Fibroblast of skin of left biceps (primary cell): ENCODE measurements around the gene MAST4.

ENCODE experiments used
- DNase-seq, 2 experiments: peaks; one replicate each; pipeline ENCODE4 v3.0.0-alpha.2; 2013; ENCODE audit warnings: low read depth in 2 of 2

The MAST4 gene

GRCh38 chr5:66603881-66604280 lies 7.7 kb downstream of the MAST4 start:
- DNase-seq, result no peak

DNA sequence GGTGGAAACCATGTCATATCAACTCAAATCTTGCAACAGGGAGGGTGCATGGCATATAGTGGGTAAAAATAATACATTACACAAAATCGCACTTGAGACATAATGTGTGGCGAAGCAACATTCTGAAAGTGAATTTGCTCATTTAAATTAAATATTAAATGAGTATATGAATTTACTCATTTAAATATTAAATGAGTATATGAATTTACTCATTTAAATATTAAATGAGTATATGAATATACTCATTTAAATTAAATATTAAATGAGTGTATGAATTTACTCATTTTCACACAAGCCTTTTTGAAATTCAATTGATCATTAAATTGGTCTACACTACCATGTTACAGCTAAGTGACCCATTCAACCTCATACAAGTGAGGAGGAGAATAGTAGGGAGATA lies 10.5 kb downstream of the MAST4 start:
- no peak for DNase-seq

DNA sequence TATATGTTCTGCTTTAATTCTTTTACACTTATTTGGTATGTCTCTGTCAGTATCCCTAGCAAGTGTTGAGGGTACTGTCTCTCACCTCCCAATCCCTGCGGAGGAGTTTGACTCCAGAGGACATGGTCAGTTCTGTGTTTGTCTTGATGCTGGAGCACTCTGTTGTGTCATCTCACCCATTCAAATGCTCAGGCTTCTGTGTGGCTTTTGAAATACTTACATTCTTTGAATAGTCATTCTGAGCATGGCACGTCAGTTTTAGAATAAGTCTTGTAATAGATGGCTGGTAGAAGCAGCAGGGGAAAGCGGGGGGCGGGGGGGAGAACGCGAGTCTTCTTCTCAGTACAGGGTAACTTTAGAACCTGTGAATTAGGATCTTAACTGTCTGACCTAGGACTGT lies 12.3 kb downstream of the MAST4 start:
- DNase-seq, result no peak

- DNase-seq, result no peak
Measured at GRCh38 chr5:66609615-66610014, 13.4 kb downstream of the MAST4 start.

- DNase-seq, result no peak
Measured at GRCh38 chr5:66612226-66612625, 16.0 kb downstream of the MAST4 start.

- no peak for DNase-seq
Measured at GRCh38 chr5:66615136-66615535, 18.9 kb downstream of the MAST4 start.

GRCh38 chr5:66615894-66616293 lies 19.7 kb downstream of the MAST4 start:
- no peak for DNase-seq

DNA sequence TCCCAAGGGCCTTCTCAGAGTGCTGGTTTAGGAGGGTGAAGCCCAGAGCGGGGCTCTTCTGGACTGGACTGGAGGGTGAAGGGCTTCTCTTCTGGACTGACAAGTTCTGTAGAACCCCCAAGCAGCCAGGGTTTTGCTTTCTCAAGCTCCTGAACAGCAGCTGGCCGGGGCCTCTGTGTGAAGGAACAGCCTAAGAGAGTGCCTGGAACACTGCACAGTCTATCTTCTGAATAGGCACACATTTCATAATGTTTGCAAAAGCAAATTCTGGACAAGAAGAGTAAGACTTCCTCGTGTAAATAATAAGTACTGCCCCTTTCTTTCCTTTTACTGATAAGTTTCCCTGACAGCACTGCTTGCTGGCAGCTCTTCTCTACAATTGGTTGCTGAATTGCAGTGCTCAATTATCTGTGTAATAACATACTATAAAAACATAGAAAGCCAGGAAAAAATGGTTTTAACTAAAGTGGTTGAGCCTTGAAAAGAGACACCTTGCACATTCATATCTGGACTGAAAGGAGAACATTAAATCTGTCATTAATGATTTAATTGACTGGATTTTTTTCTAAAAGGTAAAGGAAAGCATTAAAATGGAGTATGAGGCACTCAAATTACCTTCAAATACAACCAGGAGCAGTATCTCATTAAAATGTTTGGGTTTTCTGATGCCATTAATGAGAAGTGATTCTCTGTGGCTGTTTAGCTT lies 20.5 kb downstream of the MAST4 start:
- DNase-seq, result no peak

- DNase-seq, result no peak
Measured at GRCh38 chr5:66617226-66617861, 21.2 kb downstream of the MAST4 start.

GRCh38 chr5:66617991-66618768 lies 22.0 kb downstream of the MAST4 start:
- no peak for DNase-seq

DNA sequence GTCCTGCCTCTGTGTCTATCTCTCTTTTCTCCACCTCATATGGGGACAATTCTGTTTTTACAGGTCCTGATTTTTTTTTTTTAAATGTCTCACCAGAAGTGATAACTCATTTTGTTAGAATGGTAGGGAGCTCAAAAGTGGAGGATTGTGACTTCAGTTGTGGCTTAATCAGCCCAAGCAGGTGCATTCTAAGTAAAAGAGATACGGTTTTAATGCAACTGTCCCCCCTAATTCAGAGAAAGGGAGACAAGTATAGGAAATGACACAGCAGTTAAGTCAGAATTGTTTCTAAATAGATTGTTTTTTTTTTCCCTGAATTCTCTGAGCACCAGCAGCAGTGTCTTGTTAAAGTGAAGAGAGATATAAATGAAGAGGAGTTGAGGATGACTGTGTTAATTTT lies 24.5 kb downstream of the MAST4 start:
- DNase-seq, result no peak

- no peak for DNase-seq
Measured at GRCh38 chr5:66621146-66621545, 25.0 kb downstream of the MAST4 start.

DNA sequence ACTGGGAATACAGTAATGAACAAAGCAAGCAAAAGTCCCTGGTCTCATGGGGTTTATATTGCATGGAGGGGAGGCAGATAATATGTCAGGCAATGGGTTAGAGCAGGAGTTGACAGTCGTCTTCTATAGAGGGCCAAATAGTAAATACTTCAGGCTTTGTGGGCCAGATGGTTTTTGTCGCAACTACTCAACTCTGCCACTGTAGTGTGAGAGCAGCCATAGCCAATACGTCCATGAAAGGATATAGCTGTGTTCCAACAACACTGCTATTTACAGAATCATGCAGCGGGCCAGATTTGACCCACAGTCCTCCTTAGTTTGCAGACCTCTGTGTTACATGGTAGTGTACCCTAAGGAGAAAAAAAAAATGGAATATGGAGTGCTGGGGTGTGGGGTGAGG lies 25.5 kb downstream of the MAST4 start:
- no peak for DNase-seq

- no peak for DNase-seq
Measured at GRCh38 chr5:66628561-66628960, 32.4 kb downstream of the MAST4 start.

DNA sequence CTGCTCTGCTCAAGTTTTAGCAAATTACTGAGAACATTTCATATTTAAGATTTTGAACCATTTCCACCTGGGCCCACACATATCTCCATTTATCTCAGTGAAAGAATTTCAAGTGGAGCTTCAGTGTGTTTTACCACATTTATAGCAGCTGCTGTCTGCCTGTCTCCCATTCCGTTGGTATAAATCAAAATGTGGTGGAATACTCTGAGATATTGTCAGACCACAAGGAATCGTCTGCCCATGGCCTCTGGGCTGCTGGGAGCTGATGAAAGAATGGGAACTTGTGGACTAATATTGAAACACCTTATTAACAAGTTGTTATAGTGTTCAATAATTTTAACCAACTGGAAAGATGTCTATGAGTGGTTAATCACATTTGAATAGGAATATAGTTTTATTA lies 33.3 kb downstream of the MAST4 start:
- no peak for DNase-seq

GRCh38 chr5:66633754-66634153 lies 37.6 kb downstream of the MAST4 start:
- no peak for DNase-seq

DNA sequence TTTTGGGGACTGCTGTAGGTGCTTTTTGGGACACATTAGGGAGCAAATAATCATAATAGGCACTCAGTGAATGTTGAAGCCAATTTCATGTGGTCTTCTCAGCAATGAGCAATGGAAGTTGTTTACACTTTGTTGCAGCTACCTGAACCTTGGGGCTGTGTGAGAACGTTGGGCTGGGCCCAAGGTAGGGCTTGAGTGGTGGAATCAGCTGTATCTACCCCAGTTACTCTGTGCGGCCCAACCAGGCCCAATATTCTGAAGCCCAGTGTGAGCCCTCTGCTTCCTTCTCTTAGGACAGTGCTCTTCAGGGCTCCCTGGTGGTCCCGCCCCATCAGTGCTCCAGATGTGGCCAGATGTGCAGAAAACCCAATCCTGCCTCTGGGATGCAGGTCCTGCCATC lies 38.4 kb downstream of the MAST4 start:
- DNase-seq, result no peak

- DNase-seq, result no peak
Measured at GRCh38 chr5:66637994-66638393, 41.8 kb downstream of the MAST4 start.

GRCh38 chr5:66639037-66639436 lies 42.8 kb downstream of the MAST4 start:
- no peak for DNase-seq

GRCh38 chr5:66642538-66642937 lies 46.3 kb downstream of the MAST4 start:
- DNase-seq, result no peak

GRCh38 chr5:66643387-66643786 lies 47.2 kb downstream of the MAST4 start:
- DNase-seq, result no peak

GRCh38 chr5:66644111-66644510 lies 47.9 kb downstream of the MAST4 start:
- DNase-seq, result no peak

- no peak for DNase-seq
Measured at GRCh38 chr5:66645039-66645438, 48.8 kb downstream of the MAST4 start.
